Spleen (tissue), 11 donors: ENCODE measurements around the gene CYTH4. TPM values are rescaled to one million over a fixed set of nuclear protein-coding genes. Genes with fewer than 3 reads are reported as not detected.
A peak's percentile ranks its signal among the peaks of the same experiment; 100 is the strongest.

Experiments used
- DNase-seq: peaks from one replicate; pipeline ENCODE4 v3.0.0-alpha.2; 2020
- H3K27ac ChIP-seq, 8 donors: fragments of 200-600 bp; sonication (generic) in 7 of 8; 1 replicate in 4 of 8; 2 replicates in 4 of 8; pipeline versions ENCODE4 v1.5.0 to v1.8.0; 2016 to 2021; ENCODE audit warnings: inconsistent platforms in 4 of 8, mild to moderate bottlenecking in 4 of 8, moderate library complexity in 1 of 8
- H3K27me3 ChIP-seq, 7 donors: fragments of 200-600 bp; sonication (generic) in 6 of 7; replicated peaks in 1 of 7; 1 replicate in 4 of 7; 2 replicates in 3 of 7; pipeline versions ENCODE4 v1.5.0 to v1.8.0; 2016 to 2021; ENCODE audit warnings: inconsistent platforms in 3 of 7, mild to moderate bottlenecking in 1 of 7
- H3K36me3 ChIP-seq, 6 donors: fragments of 200-600 bp; sonication (generic) in 5 of 6; 1 replicate in 4 of 6; 2 replicates in 2 of 6; pipeline versions ENCODE4 v1.5.0 to v1.8.0; 2016 to 2021; ENCODE audit warnings: inconsistent platforms in 2 of 6
- H3K4me1 ChIP-seq, 6 donors: fragments of 200-600 bp; sonication (generic) in 5 of 6; 1 replicate in 3 of 6; 2 replicates in 3 of 6; pipeline versions ENCODE4 v1.5.0 to v1.8.0; 2016 to 2021; ENCODE audit warnings: inconsistent platforms in 3 of 6
- H3K4me3 ChIP-seq, 8 donors: fragments of 200-600 bp; sonication (generic) in 7 of 8; 1 replicate in 4 of 8; 2 replicates in 4 of 8; pipeline versions ENCODE4 v1.5.0 to v1.8.0; 2016 to 2021; ENCODE audit warnings: inconsistent platforms in 4 of 8, mild to moderate bottlenecking in 4 of 8, moderate library complexity in 2 of 8
- H3K9me3 ChIP-seq, 8 donors: fragments of 200-600 bp; sonication (generic) in 7 of 8; 1 replicate in 4 of 8; 2 replicates in 4 of 8; pipeline versions ENCODE4 v1.5.0 to v1.8.0; 2016 to 2021; ENCODE audit warnings: inconsistent platforms in 4 of 8
- POLR2A ChIP-seq, 3 donors: fragments of 450-650 bp; IDR thresholded peaks; one replicate each; pipeline ENCODE4 v1.5.1; 2017; ENCODE audit warnings: antibody characterized with exemption in 3 of 3, mild to moderate bottlenecking in 1 of 3
- POLR2AphosphoS5 ChIP-seq, 3 donors: sonication (generic); formaldehyde crosslinking; IDR thresholded peaks; one replicate each; pipeline ENCODE4 v1.5.1; 2017; ENCODE audit warnings: antibody characterized with exemption in 3 of 3
- WGBS, 5 donors: extraction: QIAGEN DNeasy Blood & Tissue Kit in 3 of 5; methylation state at CpG; one replicate each; pipeline versions ENCODE4 v1.1.5 to v1.1.7; 2013 to 2018; 5-methylcytosine and 5-hydroxymethylcytosine counted together
- intact Hi-C: fragments of 100-400 bp; cut with DNase I; formaldehyde crosslinking; loops from one replicate; pipeline ENCODE4 v1.15.0; 2023; ENCODE audit warnings: low total_unique reads
- polyA plus RNA-seq, 3 donors: library from polyadenylated mRNA; stranded (reverse); fragments of 200-250 nt; gene quantifications; one replicate each; pipeline ENCODE4 v1.2.1, GENCODE V29; 2013
- total RNA-seq, 7 donors: library from RNA; depleted of rRNA in 3 of 7; stranded (reverse); fragments of >200 nt in 3 of 7; fragmentation: NEBNext Ultra II Directional in 4 of 7; extraction: Animal tissue kit (Norgen Biotek cat#: 25700) in 4 of 7; gene quantifications; one replicate each; pipeline versions ENCODE4 v1.1.0 to v1.2.1, GENCODE V29; 2016 to 2021
- TF ChIP-seq, protein P1 (sequence below), 11 experiments: fragments of 200-600 bp in 7 of 11; fragments of 450-650 bp in 4 of 11; sonication (generic) in 4 of 11; IDR thresholded peaks in 8 of 11; conservative IDR thresholded peaks in 3 of 11; 1 replicate in 7 of 11; 2 replicates in 4 of 11; pipeline versions ENCODE4 v1.4.0 to v1.8.0; 2016 to 2021; ENCODE audit warnings: antibody characterized with exemption in 11 of 11, inconsistent platforms in 4 of 11, mild to moderate bottlenecking in 1 of 11
- donor health status: healthy with polysubstance abuse.
- donor health status: DM: no; HTN: no; CAD: no; lungs with moderate emphysema.
- donor health status: DM: no; HTN: no; CAD: no.
- donor health status: Bipolar disorder and iron deficiency.
- donor health status: healthy.
- donor health status: DM: no; HTN: no; CAD: no.
- donor health status: DM: yes; HTN: yes; CAD: no.

CYTH4 gene
- total and polyA plus RNA-seq, 10 donors: 35.3 to 238 (median 104) TPM

DNA sequence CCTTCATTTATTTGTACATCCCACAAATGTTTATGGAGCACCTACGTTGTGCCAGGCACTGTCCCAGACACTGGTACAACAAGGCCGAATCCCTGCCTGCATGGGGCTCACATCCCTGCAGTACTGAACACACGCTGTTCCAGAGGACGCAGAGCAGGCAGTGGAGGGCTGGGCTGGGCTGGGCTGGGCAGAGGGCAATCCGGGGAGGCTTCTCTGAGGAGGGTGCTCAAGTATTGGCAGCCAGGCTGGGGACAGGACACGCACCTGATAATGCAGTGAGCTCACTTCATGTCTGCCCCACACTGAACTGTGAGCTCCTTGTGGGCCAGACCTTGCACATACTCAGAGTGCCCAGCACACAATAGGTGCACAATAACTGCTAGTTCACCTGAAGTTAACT is 34.1 kb downstream of the CYTH4 start:
- Histone ChIP-seq H3K27me3 (no peaks in the 10 kb centered on the region), H3K9me3 (no peaks in the 10 kb centered on the region), H3K4me3 (no peak overlapping the region), H3K27ac (peak overlapping the region in 3 of 8 donors; percentile 7 to 34 (median 18)), H3K4me1 (peaks cover 15 to 58% (median 38%) of the 10 kb centered on the region in 6 donors), H3K36me3 (peaks cover 0 to 38% (median 24%) of the 10 kb centered on the region in 6 donors)
- DNase-seq: no peak
- TF ChIP-seq POLR2A (IDR thresholded peaks at IDR 0.05): no peak
- TF ChIP-seq POLR2AphosphoS5 (IDR thresholded peaks at IDR 0.05): no peak
- TF ChIP-seq, protein P1, sequence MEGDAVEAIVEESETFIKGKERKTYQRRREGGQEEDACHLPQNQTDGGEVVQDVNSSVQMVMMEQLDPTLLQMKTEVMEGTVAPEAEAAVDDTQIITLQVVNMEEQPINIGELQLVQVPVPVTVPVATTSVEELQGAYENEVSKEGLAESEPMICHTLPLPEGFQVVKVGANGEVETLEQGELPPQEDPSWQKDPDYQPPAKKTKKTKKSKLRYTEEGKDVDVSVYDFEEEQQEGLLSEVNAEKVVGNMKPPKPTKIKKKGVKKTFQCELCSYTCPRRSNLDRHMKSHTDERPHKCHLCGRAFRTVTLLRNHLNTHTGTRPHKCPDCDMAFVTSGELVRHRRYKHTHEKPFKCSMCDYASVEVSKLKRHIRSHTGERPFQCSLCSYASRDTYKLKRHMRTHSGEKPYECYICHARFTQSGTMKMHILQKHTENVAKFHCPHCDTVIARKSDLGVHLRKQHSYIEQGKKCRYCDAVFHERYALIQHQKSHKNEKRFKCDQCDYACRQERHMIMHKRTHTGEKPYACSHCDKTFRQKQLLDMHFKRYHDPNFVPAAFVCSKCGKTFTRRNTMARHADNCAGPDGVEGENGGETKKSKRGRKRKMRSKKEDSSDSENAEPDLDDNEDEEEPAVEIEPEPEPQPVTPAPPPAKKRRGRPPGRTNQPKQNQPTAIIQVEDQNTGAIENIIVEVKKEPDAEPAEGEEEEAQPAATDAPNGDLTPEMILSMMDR (IDR thresholded peaks at IDR 0.05 in 8 of 11, conservative IDR thresholded peaks at IDR 0.05 in 3 of 11): no peak
- intact Hi-C loops: loop anchor here (2.0 kb wide), 1 partner anchor 140 kb away; no protein-coding TSS in a partner anchor
- 77 to 89% (median 82%) methylated on average over 6 of the region's 6 CpGs for WGBS, 5 donors

DNA sequence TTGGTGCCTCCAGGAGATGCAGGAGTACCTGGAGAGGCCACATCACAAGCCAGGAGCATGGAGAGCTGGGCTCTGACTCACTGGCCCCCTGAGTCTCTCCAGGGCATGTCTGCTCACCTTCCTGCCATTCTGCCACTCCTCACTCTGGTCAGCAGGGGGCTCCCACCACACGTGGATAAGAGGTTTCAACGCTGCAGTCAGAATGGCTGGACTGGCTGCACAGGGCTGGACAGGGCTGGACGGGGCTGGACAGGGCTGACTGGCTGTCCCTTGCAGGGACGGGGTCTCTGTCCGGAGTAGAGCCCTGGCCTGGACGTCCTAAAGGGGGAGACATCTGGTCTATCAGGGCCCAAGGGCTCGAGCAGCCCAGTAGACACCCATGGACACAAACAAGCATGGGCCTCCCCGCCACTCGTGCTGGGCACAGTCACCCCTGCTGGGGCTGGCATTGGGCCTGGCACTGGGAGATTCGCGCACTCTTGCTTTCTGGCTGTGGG is 34.6 kb downstream of the CYTH4 start:
- Histone ChIP-seq H3K36me3 (peaks cover 0 to 33% (median 20%) of the 10 kb centered on the region in 6 donors), H3K9me3 (no peaks in the 10 kb centered on the region), H3K27ac (peak overlapping the region in 2 of 8 donors; percentile 18 to 34), H3K4me1 (peaks cover 15 to 52% (median 36%) of the 10 kb centered on the region in 6 donors), H3K27me3 (no peaks in the 10 kb centered on the region), H3K4me3 (no peak overlapping the region)
- intact Hi-C loops: loop anchor here (2.0 kb wide), 1 partner anchor 140 kb away; no protein-coding TSS in a partner anchor
- 28 to 42% (median 37%) methylated on average over 8 to 11 of the region's 11 CpGs for WGBS, 5 donors
- peak; percentile 90 for DNase-seq
- TF ChIP-seq POLR2A (IDR thresholded peaks at IDR 0.05) (no peak), POLR2AphosphoS5 (IDR thresholded peaks at IDR 0.05) (peak; percentile 33 to 77 (median 75))
- TF ChIP-seq, protein P1 (IDR thresholded peaks at IDR 0.05 in 8 of 11, conservative IDR thresholded peaks at IDR 0.05 in 3 of 11): peak; percentile 82 to 95 (median 92)

DNA sequence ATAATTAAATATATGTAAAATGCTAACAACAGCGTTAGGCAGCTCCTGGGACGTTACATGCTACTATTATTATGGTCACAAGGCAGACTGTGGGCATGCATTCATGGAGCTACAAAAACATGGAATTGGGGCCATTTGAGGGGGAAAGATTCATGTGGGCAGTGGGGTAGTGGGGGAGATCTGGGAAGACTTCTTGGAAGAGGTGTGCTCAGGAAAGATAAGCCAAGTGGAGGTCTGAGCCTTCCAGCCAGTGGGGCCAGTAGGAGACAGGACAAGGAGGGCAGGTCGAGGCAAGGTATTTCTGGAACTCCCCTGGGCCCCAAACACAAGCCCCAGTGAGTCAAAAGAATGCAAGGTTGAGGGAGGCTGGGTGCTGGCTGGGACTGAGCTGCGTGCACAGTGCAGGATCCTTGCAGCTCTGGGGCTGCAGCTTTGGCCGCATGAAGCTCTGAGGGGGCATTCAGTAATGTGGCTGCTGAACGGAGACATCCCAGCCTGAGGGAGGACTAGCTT is 35.4 kb downstream of the CYTH4 start:
- Histone ChIP-seq H3K36me3 (peaks cover 0 to 25% (median 13%) of the 10 kb centered on the region in 6 donors), H3K9me3 (no peaks in the 10 kb centered on the region), H3K27ac (no peak overlapping the region), H3K4me3 (no peak overlapping the region), H3K4me1 (peaks cover 15 to 44% (median 32%) of the 10 kb centered on the region in 6 donors), H3K27me3 (peaks cover 0 to 8% (median 0%) of the 10 kb centered on the region in 7 donors)
- 68 to 85% (median 81%) methylated on average over 6 of the region's 6 CpGs for WGBS, 5 donors
- no peak for DNase-seq
- intact Hi-C loops: loop anchor here (2.0 kb wide), 1 partner anchor 139 kb away; no protein-coding TSS in a partner anchor
- TF ChIP-seq POLR2AphosphoS5 (IDR thresholded peaks at IDR 0.05) (no peak), POLR2A (IDR thresholded peaks at IDR 0.05) (no peak)
- TF ChIP-seq, protein P1 (IDR thresholded peaks at IDR 0.05 in 8 of 11, conservative IDR thresholded peaks at IDR 0.05 in 3 of 11): no peak

DNA sequence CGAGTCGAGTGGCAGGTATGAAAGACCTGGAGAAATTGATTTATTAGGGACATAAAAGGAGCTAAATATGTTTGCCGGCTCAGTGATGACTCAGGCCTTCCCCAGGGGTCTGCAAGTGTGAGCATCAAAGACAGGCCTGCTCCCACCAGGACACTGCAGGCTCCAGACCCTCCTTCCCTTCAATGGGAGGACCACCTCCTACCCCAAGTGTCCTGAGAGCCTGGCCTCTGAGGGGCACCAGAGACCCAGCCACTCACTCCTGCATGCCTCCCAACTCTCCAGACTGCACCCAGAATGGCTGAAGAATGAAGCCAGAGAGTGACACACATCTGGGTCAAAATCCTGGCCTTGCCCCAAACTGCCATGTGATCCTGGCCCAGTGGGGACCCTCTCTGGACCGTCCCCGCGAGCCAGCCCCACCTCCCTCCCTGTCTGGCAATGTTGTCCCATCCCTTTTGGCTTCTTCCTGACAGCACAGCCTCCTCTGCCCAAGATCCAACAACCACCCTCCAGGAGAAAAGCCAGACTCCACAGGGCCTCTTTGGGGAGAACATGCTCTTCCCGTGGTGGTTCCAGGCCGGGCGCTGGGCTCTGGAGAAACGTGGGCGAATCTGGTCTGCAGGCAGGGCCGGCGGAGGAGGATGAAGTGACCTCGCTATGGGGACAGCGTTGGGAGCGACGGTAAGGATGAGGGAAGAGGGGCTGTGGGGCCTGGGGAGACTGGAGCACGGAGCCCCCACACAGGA is 36.2 kb downstream of the CYTH4 start:
- Histone ChIP-seq H3K4me3 (no peak overlapping the region), H3K27me3 (peaks cover 0 to 16% (median 5%) of the 10 kb centered on the region in 7 donors), H3K9me3 (no peaks in the 10 kb centered on the region), H3K4me1 (peaks cover 15 to 36% (median 28%) of the 10 kb centered on the region in 6 donors), H3K27ac (no peak overlapping the region), H3K36me3 (peaks cover 0 to 17% (median 7%) of the 10 kb centered on the region in 6 donors)
- DNase-seq: no peak
- TF ChIP-seq, protein P1 (IDR thresholded peaks at IDR 0.05 in 8 of 11, conservative IDR thresholded peaks at IDR 0.05 in 3 of 11): no peak
- TF ChIP-seq POLR2AphosphoS5 (IDR thresholded peaks at IDR 0.05): no peak
- TF ChIP-seq POLR2A (IDR thresholded peaks at IDR 0.05): no peak
- intact Hi-C loops: no loop called here
- WGBS, 5 donors: 78 to 82% (median 79%) methylated on average over 18 of the region's 18 CpGs
